ENCODE measurements around the gene SLC24A3.
A peak's percentile ranks its signal among the peaks of the same experiment; 100 is the strongest.
"Not testable (repeated sequence)": the region's sequence is repeated elsewhere in the genome, so short reads cannot be mapped to it uniquely, and the experiment has no call there.

Gene SLC24A3

GRCh38 chr20:19750907-19751636 lies 538.6 kb downstream of the SLC24A3 start:
- no peaks in the 10 kb centered on the region for H3K36me3 ChIP-seq (ENCODE audit: insufficient read depth, low read depth, low read length)
- no peaks in the 10 kb centered on the region for H3K4me1 ChIP-seq (ENCODE audit: insufficient read depth, low read length)
- H3K9me3 ChIP-seq (ENCODE audit: insufficient read depth, low read depth, low read length) = no peaks in the 10 kb centered on the region
- no peak overlapping the region for H3K27ac ChIP-seq (ENCODE audit: low read length)
- no peak overlapping the region for H3K4me3 ChIP-seq (ENCODE audit: low read length)
- H3K27me3 ChIP-seq (ENCODE audit: insufficient read depth, low read length) = peaks cover 9% of the 10 kb centered on the region
- H3K9ac ChIP-seq (ENCODE audit: low read depth, low read length) = no peak overlapping the region

GRCh38 chr20:19754201-19754600 lies 541.8 kb downstream of the SLC24A3 start:
- H3K4me3 ChIP-seq (ENCODE audit: low read length); H3K27ac ChIP-seq (ENCODE audit: low read length): not testable (repeated sequence)

GRCh38 chr20:19756761-19757486 lies 544.5 kb downstream of the SLC24A3 start:
- peaks cover 43% of the 10 kb centered on the region for H3K27me3 ChIP-seq (ENCODE audit: insufficient read depth, low read length)
- no peaks in the 10 kb centered on the region for H3K36me3 ChIP-seq (ENCODE audit: insufficient read depth, low read depth, low read length)
- no peak overlapping the region for H3K27ac ChIP-seq (ENCODE audit: low read length)
- peak overlapping the region; percentile 78; the same call in 1 of the 2 replicates for H3K9ac ChIP-seq (ENCODE audit: low read depth, low read length)
- H3K4me1 ChIP-seq (ENCODE audit: insufficient read depth, low read length) = no peaks in the 10 kb centered on the region; the same call in 1 of the 2 replicates
- peak overlapping the region; percentile 94 for H3K4me3 ChIP-seq (ENCODE audit: low read length)
- no peaks in the 10 kb centered on the region for H3K9me3 ChIP-seq (ENCODE audit: insufficient read depth, low read depth, low read length)

More at GRCh38 chr20:19754201-19754600, 541.8 kb downstream of the SLC24A3 start:
- not testable (repeated sequence) for H3K4me1 ChIP-seq (ENCODE audit: insufficient read depth, low read length); H3K9ac ChIP-seq (ENCODE audit: low read depth, low read length); H3K9me3 ChIP-seq (ENCODE audit: insufficient read depth, low read depth, low read length); H3K36me3 ChIP-seq (ENCODE audit: insufficient read depth, low read depth, low read length)
- H3K27me3 ChIP-seq (ENCODE audit: insufficient read depth, low read length) = peaks cover 30% of the 10 kb centered on the region

- Histone ChIP-seq H3K27me3 (ENCODE audit: insufficient read depth, low read length) (peaks cover 43% of the 10 kb centered on the region), H3K4me1 (ENCODE audit: insufficient read depth, low read length) (no peaks in the 10 kb centered on the region; the same call in 1 of the 2 replicates), H3K36me3 (ENCODE audit: insufficient read depth, low read depth, low read length) (no peaks in the 10 kb centered on the region), H3K9me3 (ENCODE audit: insufficient read depth, low read depth, low read length) (no peaks in the 10 kb centered on the region), H3K27ac (ENCODE audit: low read length) (no peak overlapping the region), H3K4me3 (ENCODE audit: low read length) (peak overlapping the region; percentile 94), H3K9ac (ENCODE audit: low read depth, low read length) (peak overlapping the region; percentile 78; the same call in 1 of the 2 replicates)
These were observed 545.2 kb downstream of the SLC24A3 start for GRCh38 chr20:19757487-19758132.

GRCh38 chr20:19758133-19758500 lies 545.7 kb downstream of the SLC24A3 start, which contains the start of gene RIN2:
Gene RIN2, plus strand, starts transcription at chr20:19758258. Its CDS starts 131,344 bp downstream, at chr20:19889602.
- H3K4me1 ChIP-seq (ENCODE audit: insufficient read depth, low read length) = no peaks in the 10 kb centered on the region; the same call in 1 of the 2 replicates
- H3K9ac ChIP-seq (ENCODE audit: low read depth, low read length) = peak within 1 kb of the TSS; percentile 78; the same call in 1 of the 2 replicates
- H3K9me3 ChIP-seq (ENCODE audit: insufficient read depth, low read depth, low read length) = no peaks in the 10 kb centered on the region
- peak within 1 kb of the TSS; percentile 94 for H3K4me3 ChIP-seq (ENCODE audit: low read length)
- H3K27ac ChIP-seq (ENCODE audit: low read length) = no peak within 1 kb of the TSS
- peaks cover 43% of the 10 kb centered on the region for H3K27me3 ChIP-seq (ENCODE audit: insufficient read depth, low read length)
- no peaks in the 10 kb centered on the region for H3K36me3 ChIP-seq (ENCODE audit: insufficient read depth, low read depth, low read length)

- no peaks in the 10 kb centered on the region for H3K36me3 ChIP-seq (ENCODE audit: insufficient read depth, low read depth, low read length)
- H3K9me3 ChIP-seq (ENCODE audit: insufficient read depth, low read depth, low read length) = no peaks in the 10 kb centered on the region
- no peak overlapping the region for H3K27ac ChIP-seq (ENCODE audit: low read length)
- peak overlapping the region; percentile 94 for H3K4me3 ChIP-seq (ENCODE audit: low read length)
- peaks cover 43% of the 10 kb centered on the region for H3K27me3 ChIP-seq (ENCODE audit: insufficient read depth, low read length)
- H3K4me1 ChIP-seq (ENCODE audit: insufficient read depth, low read length) = no peaks in the 10 kb centered on the region; the same call in 1 of the 2 replicates
- peak overlapping the region; percentile 78; the same call in 1 of the 2 replicates for H3K9ac ChIP-seq (ENCODE audit: low read depth, low read length)
These were observed 546.3 kb downstream of the SLC24A3 start for GRCh38 chr20:19758501-19759331.

- no peaks in the 10 kb centered on the region; the same call in 1 of the 2 replicates for H3K4me1 ChIP-seq (ENCODE audit: insufficient read depth, low read length)
- no peaks in the 10 kb centered on the region for H3K36me3 ChIP-seq (ENCODE audit: insufficient read depth, low read depth, low read length)
- no peak overlapping the region for H3K9ac ChIP-seq (ENCODE audit: low read depth, low read length)
- H3K4me3 ChIP-seq (ENCODE audit: low read length) = no peak overlapping the region
- H3K27me3 ChIP-seq (ENCODE audit: insufficient read depth, low read length) = peaks cover 43% of the 10 kb centered on the region
- H3K27ac ChIP-seq (ENCODE audit: low read length) = no peak overlapping the region
- no peaks in the 10 kb centered on the region for H3K9me3 ChIP-seq (ENCODE audit: insufficient read depth, low read depth, low read length)
These were observed 547.9 kb downstream of the SLC24A3 start for GRCh38 chr20:19760371-19760721.

- no peak overlapping the region for H3K9ac ChIP-seq (ENCODE audit: low read depth, low read length)
- H3K36me3 ChIP-seq (ENCODE audit: insufficient read depth, low read depth, low read length) = no peaks in the 10 kb centered on the region
- peaks cover 40% of the 10 kb centered on the region for H3K27me3 ChIP-seq (ENCODE audit: insufficient read depth, low read length)
- H3K4me3 ChIP-seq (ENCODE audit: low read length) = no peak overlapping the region
- no peak overlapping the region for H3K27ac ChIP-seq (ENCODE audit: low read length)
- no peaks in the 10 kb centered on the region; the same call in 1 of the 2 replicates for H3K4me1 ChIP-seq (ENCODE audit: insufficient read depth, low read length)
- H3K9me3 ChIP-seq (ENCODE audit: insufficient read depth, low read depth, low read length) = no peaks in the 10 kb centered on the region
These were observed 548.9 kb downstream of the SLC24A3 start for GRCh38 chr20:19761326-19761725.

- peaks cover 35% of the 10 kb centered on the region for H3K27me3 ChIP-seq (ENCODE audit: insufficient read depth, low read length)
- H3K9me3 ChIP-seq (ENCODE audit: insufficient read depth, low read depth, low read length) = no peaks in the 10 kb centered on the region
- H3K27ac ChIP-seq (ENCODE audit: low read length) = no peak overlapping the region
- H3K9ac ChIP-seq (ENCODE audit: low read depth, low read length) = no peak overlapping the region
- H3K36me3 ChIP-seq (ENCODE audit: insufficient read depth, low read depth, low read length) = no peaks in the 10 kb centered on the region
- no peak overlapping the region for H3K4me3 ChIP-seq (ENCODE audit: low read length)
- no peaks in the 10 kb centered on the region; the same call in 1 of the 2 replicates for H3K4me1 ChIP-seq (ENCODE audit: insufficient read depth, low read length)
These were observed 549.4 kb downstream of the SLC24A3 start for GRCh38 chr20:19761841-19762240.

- H3K9ac ChIP-seq (ENCODE audit: low read depth, low read length) = no peak overlapping the region
- no peak overlapping the region for H3K27ac ChIP-seq (ENCODE audit: low read length)
- H3K9me3 ChIP-seq (ENCODE audit: insufficient read depth, low read depth, low read length) = no peaks in the 10 kb centered on the region
- H3K4me1 ChIP-seq (ENCODE audit: insufficient read depth, low read length) = no peaks in the 10 kb centered on the region
- H3K27me3 ChIP-seq (ENCODE audit: insufficient read depth, low read length) = peaks cover 21% of the 10 kb centered on the region
- no peaks in the 10 kb centered on the region for H3K36me3 ChIP-seq (ENCODE audit: insufficient read depth, low read depth, low read length)
- no peak overlapping the region for H3K4me3 ChIP-seq (ENCODE audit: low read length)
These were observed 551.8 kb downstream of the SLC24A3 start for GRCh38 chr20:19764207-19764606.

GRCh38 chr20:19765266-19765665 lies 552.8 kb downstream of the SLC24A3 start:
- H3K9ac ChIP-seq (ENCODE audit: low read depth, low read length) = no peak overlapping the region
- H3K27ac ChIP-seq (ENCODE audit: low read length) = no peak overlapping the region
- H3K4me1 ChIP-seq (ENCODE audit: insufficient read depth, low read length) = peaks cover 4% of the 10 kb centered on the region; the same call in 1 of the 2 replicates
- no peaks in the 10 kb centered on the region for H3K9me3 ChIP-seq (ENCODE audit: insufficient read depth, low read depth, low read length)
- H3K27me3 ChIP-seq (ENCODE audit: insufficient read depth, low read length) = peaks cover 10% of the 10 kb centered on the region
- H3K36me3 ChIP-seq (ENCODE audit: insufficient read depth, low read depth, low read length) = no peaks in the 10 kb centered on the region
- H3K4me3 ChIP-seq (ENCODE audit: low read length) = no peak overlapping the region

Measured in iPS-20b (cell line).